CD4-positive, alpha-beta T cell treated with Interleukin-15 for 4 hours (primary cell): ENCODE data around the gene SCG5.

ENCODE experiments used
- DNase-seq: peaks from one replicate; pipeline ENCODE4 v3.0.0-alpha.2; 2020; ENCODE audit warnings: low spot score

The SCG5 gene

GRCh38 chr15:32691689-32692038 is 50.2 kb downstream of the SCG5 start:
- DNase-seq = no peak

- DNase-seq = no peak
Measured at GRCh38 chr15:32692286-32692685, 50.8 kb downstream of the SCG5 start.

GRCh38 chr15:32694222-32694983 is 52.9 kb downstream of the SCG5 start:
- DNase-seq = no peak

GRCh38 chr15:32698773-32699390 is 57.4 kb downstream of the SCG5 start:
- no peak for DNase-seq

GRCh38 chr15:32700501-32701150 is 59.1 kb downstream of the SCG5 start:
- no peak for DNase-seq

GRCh38 chr15:32701863-32702262 is 60.4 kb downstream of the SCG5 start:
- DNase-seq = no peak

GRCh38 chr15:32704395-32704981 is 63.0 kb downstream of the SCG5 start:
- no peak for DNase-seq

- no peak for DNase-seq
Measured at GRCh38 chr15:32705446-32705845, 63.9 kb downstream of the SCG5 start.

GRCh38 chr15:32706704-32707103 is 65.2 kb downstream of the SCG5 start:
- DNase-seq = no peak

- DNase-seq = no peak
Measured at GRCh38 chr15:32707436-32707835, 65.9 kb downstream of the SCG5 start.

- no peak for DNase-seq
Measured at GRCh38 chr15:32709295-32710033, 68.0 kb downstream of the SCG5 start.

- no peak for DNase-seq
Measured at GRCh38 chr15:32715276-32715675, 73.8 kb downstream of the SCG5 start.

GRCh38 chr15:32716216-32716914 is 74.9 kb downstream of the SCG5 start:
- DNase-seq = no peak

- no peak for DNase-seq
Measured at GRCh38 chr15:32716915-32717425, 75.5 kb downstream of the SCG5 start.

GRCh38 chr15:32717426-32718226 is 76.1 kb downstream of the SCG5 start, which contains the start of gene GREM1:
TSS of gene GREM1 (plus strand) at chr15:32718004. CDS start at chr15:32730691, 12,687 bp downstream.
- DNase-seq = no peak

- no peak for DNase-seq
Measured at GRCh38 chr15:32718227-32718820, 76.8 kb downstream of the SCG5 start.

GRCh38 chr15:32718821-32719716 is 77.6 kb downstream of the SCG5 start:
- no peak for DNase-seq

- DNase-seq = no peak
Measured at GRCh38 chr15:32721596-32721995, 80.1 kb downstream of the SCG5 start.

GRCh38 chr15:32722136-32722535 is 80.6 kb downstream of the SCG5 start:
- no peak for DNase-seq
